Kidney capillary endothelial cell (primary cell): Measurements from ENCODE around the gene SYNJ1.
A peak's percentile ranks its signal among the peaks of the same experiment; 100 is the strongest.
"Not testable (repeated sequence)": the region's sequence is repeated elsewhere in the genome, so short reads cannot be mapped to it uniquely, and the experiment has no call there.

Experiments
- DNase-seq: peaks from one replicate; pipeline ENCODE4 v3.0.0-alpha.2; 2018; ENCODE audit warnings: low spot score

The SYNJ1 gene, protein sequence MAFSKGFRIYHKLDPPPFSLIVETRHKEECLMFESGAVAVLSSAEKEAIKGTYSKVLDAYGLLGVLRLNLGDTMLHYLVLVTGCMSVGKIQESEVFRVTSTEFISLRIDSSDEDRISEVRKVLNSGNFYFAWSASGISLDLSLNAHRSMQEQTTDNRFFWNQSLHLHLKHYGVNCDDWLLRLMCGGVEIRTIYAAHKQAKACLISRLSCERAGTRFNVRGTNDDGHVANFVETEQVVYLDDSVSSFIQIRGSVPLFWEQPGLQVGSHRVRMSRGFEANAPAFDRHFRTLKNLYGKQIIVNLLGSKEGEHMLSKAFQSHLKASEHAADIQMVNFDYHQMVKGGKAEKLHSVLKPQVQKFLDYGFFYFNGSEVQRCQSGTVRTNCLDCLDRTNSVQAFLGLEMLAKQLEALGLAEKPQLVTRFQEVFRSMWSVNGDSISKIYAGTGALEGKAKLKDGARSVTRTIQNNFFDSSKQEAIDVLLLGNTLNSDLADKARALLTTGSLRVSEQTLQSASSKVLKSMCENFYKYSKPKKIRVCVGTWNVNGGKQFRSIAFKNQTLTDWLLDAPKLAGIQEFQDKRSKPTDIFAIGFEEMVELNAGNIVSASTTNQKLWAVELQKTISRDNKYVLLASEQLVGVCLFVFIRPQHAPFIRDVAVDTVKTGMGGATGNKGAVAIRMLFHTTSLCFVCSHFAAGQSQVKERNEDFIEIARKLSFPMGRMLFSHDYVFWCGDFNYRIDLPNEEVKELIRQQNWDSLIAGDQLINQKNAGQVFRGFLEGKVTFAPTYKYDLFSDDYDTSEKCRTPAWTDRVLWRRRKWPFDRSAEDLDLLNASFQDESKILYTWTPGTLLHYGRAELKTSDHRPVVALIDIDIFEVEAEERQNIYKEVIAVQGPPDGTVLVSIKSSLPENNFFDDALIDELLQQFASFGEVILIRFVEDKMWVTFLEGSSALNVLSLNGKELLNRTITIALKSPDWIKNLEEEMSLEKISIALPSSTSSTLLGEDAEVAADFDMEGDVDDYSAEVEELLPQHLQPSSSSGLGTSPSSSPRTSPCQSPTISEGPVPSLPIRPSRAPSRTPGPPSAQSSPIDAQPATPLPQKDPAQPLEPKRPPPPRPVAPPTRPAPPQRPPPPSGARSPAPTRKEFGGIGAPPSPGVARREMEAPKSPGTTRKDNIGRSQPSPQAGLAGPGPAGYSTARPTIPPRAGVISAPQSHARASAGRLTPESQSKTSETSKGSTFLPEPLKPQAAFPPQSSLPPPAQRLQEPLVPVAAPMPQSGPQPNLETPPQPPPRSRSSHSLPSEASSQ (N-terminal part only)

DNA sequence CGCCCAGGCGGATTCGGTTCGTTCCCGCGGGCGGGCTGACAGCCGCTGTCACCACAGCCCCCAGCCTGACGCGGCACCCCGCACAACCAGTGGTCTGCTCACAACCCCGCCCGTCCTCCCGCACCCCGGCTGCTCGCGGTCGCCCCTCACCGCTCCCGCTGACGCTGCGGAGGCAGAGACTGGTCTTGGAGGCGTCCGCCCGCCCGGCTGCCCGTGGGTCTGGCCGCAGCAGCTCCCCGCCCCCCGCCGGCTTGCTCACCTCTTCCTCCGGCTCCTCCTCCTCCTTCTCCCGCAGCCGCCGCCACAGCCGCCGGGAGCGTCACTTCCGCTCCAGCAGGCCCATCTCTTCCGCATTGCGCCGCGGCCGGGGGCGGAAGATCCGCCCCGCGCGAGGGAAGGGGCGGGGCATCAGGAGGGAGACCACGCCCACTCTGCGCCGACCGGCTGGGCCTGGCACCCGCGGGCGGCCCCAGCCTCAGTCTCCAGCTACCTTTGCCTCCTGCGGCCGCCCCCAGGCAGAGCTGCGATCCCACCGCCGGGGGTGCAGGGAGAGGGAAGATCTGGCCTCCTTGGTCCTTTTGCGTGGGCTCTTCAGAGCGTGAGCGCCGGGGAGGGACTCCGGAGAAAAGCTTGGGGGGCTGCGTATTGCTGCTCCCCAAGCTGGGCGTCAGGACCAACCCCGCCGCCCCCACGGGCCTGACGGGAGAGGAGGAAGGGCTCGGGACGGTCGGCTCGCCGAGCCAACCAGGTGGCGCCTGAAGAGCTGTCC is at the start of gene SYNJ1:
Gene SYNJ1 (minus strand): TSS at position 327 of the 769 bp plus-strand sequence. CDS start 1,118 bp downstream, outside the sequence.
- DNase-seq: peak; percentile 92

DNA sequence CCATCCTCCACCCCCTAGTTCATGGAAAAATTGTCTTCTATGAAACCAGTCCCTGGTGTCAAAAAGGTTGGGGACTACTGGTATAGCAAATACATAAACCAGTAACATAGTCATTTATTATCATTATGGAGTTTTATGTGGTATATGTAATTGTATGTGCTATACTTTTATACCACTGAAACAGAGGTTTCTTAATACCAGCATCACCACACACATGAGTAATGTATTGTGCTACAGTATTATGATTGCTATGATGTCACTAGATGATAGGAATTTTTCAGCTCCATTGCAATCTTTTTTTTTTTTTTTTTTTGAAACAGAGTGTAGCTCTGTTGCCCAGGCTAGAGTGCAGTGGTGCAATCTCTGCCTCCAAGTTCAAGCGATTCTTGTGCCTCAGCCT is 49.5 kb upstream of the SYNJ1 start:
- DNase-seq: no peak

DNA sequence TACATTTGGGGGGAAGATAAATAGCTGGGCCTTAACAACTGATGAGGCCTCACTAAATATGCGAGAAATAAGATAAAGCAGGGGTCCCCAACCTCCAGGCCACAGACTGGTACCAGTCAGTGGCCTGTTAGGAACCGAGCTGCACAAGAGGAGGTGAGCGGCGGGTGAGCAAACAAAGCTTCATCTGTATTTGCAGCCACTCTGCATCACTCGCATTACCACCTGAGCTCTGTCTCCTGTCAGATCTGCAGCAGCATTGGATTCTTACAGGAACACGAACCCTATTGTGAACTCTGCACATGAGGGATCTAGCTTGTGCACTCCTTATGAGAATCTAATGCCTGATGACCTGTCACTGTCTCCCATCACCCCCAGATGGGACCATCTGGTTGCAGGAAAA is 48.9 kb upstream of the SYNJ1 start:
- DNase-seq: no peak

DNA sequence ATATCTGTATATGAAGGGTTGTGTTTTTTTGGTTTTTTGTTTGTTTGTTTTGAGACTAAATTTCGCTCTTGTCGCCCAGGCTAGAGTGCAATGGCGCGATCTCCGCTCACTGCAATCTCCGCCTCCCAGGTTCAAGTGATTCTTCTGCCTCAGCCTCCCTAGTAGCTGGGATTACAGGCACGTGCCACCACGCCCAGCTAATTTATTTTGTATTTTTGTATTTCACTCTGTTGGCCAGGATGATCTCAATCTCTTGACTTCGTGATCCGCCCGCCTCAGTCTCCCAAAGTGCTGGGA is 45.2 kb upstream of the SYNJ1 start:
- not testable (repeated sequence) for DNase-seq

DNA sequence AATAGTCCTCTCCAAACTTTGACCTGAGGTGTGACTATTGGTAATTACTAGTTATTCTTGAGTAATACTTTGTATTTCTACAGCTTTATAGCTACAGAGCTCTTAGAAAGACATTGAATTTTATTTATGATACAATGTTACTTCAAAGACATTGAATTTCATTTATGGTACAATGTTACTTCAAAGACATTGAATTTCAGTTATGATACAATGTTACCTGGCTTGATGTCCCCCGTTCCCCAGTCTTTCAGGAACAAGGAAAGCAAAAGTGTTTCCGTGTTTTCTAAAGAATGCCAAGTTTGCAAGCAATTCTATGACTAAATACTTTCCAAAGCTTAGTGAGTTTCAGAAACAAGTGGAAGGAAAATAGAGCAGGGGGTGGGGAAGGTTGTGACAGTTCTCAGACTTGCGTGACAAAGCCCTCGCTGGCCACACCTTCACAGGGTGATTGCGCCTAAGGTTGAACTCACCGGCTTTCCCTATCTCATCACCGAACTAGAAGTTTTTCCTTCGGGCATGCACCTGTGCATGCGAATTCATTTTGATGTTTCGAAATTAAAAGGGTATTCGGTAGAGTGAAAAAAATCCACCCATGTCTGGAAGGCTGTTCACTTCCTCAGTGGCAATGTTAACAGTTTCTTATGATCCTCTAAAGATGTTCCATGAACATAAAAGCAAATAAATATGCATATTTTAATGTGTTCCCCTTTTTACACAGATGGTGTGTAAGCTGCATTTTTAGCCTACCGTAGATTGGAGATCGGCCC is 44.7 kb upstream of the SYNJ1 start:
- no peak for DNase-seq

DNA sequence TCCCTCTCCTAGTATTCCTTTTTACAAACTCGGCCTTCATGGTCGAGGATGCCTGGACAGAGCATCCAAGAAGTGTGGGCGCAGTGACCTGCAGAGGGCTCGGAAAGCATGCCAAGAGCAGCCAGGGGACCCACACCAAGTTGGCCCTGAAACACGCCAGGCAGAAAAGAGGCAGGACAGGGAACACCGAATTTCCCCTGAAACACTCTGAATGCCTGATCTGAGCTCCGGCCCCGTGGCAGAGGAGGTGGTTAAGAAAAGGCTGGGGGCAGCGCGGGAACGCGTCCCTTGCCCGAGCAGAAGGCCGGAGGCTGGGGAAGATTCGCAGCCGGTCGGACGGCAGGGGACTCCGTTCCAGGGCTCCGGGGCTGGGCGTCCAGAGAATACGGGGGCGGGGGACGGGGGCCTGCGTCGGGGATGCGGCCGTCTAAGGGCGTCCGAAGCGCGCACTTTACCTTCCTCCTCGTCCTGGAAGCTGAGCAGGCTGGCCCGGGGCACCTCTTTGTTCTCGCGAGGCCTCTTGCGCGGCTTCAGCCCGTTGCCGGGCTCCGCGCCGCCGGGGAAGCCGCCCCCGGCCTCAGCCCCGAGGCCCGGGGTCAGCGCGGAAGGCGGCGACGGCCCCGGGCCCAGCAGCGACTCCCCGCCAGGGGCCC is 43.2 kb upstream of the SYNJ1 start:
- DNase-seq: peak; percentile 46

DNA sequence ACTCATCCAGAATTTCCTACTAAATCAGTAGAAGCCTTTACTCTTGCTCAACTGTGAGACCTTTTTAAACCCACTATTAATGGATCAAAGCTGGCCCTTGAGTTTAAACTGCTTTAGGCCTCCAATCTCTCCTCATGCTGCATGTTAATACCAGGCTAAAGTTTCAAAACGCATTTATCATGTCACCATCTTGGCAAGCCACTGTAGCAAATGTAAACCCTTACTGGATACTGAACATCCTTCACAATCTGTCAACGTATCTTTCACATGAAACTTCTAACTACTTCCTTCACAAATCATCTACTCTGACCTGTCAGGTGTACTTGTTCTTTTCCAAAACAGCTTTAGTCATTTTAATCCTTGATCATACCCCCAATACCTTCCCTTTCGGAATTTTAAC is 40.7 kb upstream of the SYNJ1 start:
- DNase-seq: no peak

DNA sequence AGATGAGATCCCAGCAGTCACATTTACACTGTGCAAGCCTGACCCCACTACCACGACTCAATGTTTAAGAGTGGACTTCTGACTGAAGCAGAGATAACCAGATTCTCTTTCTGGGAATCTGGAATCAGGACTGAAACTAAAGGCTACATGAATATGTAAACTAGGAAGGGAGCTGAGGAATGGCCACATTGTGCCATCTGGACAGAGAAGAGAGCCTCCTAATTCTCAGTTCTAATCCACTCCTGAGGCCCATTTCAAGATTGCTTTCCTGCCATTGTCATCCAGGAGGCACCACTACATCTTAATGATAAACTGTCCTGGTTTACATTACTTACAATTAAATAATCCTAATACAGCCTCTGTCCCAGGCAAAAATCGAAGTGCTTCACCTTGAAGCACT is 37.2 kb upstream of the SYNJ1 start:
- DNase-seq: no peak

DNA sequence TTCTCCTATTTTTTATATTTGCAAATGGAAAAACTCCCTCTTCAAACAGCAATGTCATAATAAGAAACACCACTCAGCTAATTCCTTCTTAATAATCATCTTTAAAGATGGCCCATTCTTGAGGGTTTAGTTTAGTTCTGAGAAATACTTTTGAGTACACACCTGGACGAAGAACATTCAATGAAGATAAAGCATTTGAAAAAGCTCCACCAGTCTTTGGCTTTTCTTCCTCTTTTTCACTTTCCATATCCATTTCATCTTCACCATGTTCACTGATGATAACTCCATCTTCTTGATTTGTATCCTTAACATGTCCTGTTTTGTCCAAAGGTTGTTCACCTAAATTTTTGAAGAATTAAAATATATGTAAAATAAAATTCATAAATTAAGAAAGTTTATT is 36.4 kb upstream of the SYNJ1 start:
- no peak for DNase-seq

DNA sequence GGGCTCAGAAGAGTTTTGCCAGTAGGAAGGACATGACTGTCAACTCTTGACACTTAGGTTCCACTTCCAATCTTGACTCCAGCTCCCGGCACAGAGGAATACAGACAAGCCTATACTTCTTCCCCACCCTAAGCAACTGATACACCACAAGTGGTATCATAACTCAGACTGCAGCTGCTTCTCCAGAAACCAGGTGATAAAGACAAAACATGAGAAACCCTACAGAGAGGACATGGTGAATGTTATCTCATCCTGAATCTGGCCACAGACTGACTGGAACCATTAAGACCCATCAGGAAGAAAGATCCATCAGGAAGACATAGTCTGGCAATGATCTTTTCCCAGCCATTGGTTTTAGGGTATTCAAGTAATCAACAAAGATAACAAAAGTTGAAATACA is 30.0 kb upstream of the SYNJ1 start:
- no peak for DNase-seq

DNA sequence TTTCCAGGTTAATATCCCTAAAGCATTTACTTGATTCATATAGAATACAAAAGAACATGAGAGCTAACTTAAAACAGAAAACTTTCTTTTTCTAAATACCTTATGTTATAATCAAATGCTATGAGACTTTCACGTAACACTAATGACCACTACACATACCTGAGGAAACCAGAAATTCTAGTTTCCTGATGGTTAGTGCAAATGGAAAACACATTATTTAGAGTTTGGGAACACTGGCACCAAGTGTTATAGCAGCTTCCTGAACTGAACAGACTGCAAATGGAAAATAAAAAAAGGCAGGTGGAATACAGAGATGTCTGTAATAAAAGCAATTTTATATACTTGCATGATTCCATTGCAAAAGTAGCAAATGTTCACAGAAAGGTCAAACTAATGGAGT is 28.3 kb upstream of the SYNJ1 start:
- no peak for DNase-seq

DNA sequence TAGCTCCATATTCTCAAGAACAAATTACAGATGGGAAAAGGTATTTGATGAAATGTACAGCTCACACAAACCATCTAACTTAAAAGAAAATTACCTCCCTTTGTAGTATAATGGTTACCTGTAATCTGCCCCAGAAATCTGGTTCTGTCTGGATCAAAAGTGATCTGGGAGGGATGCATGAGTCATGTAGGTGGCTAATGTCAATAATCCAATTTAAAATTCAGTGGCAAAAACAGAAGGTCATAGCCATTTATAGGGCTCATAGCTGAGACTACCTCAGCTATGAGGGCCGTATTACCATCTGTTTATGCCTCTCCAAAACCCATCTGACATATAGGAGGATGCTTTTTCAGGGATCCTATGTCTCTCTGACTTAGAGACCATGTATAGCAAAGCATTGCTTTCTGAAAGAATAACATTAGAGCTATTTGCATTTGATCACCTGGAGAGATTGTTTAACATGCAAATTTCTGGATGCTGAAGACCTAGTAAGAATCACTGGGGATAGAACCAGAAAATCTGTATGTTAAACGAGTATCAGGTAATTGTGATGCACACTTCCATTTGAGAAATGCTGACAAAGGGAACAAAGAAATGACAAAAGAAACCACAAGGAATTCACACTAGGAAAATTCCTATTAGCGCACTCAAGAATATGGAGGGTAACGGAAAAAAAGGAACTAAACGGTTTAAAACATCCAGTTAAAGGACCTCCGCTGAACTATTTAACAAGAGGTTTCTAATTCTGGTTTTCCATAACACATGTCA is 26.2 kb upstream of the SYNJ1 start:
- no peak for DNase-seq

DNA sequence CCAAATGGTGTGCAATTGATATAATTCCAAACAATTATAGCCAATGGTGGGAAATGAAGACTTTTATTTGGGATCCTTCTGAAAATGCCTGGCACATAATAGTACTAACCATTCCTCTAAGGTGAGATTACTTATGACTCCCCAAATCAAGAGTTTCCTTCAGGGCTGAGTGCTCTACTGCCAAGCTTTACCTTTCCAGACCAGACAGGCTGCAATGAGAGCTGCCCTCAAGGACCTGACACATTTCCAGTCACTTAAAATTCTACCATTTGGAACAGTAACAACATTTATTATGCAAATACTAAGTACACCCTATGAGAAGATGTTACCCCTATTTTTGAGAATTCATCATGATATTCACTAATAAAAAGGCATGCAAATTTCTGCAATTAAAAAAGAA is 22.6 kb upstream of the SYNJ1 start:
- no peak for DNase-seq

DNA sequence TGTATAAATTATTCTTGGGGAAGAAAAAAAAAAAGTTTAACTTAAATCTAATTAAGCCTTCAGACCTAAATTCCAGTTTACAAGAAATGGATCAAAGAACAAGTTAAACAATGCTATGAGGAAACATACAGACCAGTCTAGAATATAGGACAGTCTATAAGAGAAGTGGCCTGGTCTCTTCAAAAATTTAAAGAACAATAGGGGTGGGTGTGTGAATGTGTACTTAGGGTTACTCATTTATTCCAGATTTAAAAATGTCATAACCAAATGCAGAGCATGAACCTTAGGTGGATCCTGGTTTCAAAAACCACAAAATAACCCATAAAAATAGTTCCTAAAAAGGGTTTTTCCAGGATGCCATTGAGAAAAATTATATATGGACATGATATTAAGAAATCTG is 21.8 kb upstream of the SYNJ1 start:
- DNase-seq: no peak

DNA sequence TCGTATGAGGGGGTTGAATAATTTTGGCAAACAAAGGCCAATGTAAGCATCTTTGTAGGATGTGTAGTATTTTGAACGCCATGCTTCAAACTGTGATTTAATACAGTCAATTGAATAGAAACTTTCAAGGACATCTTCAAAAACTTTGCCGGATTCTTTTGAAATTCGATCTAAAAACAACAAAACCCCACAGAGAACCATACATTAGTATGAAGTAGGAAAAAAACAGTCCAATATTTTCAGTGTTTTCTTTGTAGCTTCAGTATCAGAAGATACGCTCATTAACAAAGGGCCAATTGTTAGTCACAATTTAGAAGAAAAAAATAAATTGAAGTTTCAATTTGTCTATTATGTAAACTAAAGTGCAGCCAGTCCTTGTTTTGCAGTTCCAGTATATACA is 20.7 kb upstream of the SYNJ1 start:
- DNase-seq: no peak

DNA sequence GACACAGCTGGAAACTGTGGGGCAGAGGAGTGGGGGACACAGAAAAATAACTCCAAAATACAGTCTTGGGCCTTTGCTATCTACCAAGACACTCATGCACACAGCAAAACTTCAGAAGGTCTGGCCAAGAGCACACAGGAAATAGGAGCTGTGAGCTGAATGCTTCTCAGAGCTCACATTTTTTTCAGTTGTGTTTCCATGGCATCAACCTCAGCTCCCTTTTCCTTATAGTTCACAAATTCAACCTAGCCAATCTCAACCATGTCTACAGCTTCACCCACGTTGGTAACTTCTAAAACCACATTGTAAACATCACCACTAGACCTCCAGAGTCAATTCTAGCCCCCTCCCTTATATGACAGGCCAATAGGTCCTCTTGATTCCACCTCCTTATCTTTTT is 19.6 kb upstream of the SYNJ1 start:
- DNase-seq: no peak

DNA sequence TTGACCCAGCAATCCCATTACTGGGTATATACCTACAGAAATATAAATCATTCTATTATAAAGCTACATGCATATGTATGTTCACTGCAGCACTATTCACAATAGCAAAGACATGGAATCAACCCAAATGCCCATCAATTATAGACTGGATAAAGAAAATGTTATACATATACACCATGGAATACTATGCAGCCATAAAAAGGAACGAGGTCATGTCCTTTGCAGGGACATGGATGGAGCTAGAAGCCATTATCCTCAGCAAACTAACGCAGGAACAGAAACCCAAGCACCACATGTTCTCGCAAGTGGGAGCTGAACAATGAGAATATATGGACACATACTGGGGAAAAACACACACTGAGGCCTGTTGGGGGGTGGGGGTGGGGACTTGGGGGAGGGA is 18.9 kb upstream of the SYNJ1 start:
- DNase-seq: not testable (repeated sequence)

DNA sequence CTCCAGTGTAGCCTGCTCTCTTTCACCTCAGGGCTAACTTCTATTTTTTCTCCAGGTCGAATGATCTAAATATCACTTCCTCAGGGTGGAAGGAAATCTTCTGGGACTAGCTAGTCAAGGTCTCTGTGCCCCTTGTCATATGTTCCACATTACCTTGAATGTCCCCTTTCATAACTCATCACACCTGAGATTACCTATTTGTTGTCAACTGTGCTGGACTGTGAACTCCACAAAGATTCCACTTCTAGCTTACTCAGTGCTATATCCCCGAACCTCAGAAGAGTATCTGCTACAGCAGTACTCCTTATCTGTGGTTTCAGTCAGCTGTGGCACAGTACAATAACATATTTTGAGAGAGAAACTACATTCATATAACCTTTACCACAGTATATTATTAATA is 14.6 kb upstream of the SYNJ1 start:
- no peak for DNase-seq

DNA sequence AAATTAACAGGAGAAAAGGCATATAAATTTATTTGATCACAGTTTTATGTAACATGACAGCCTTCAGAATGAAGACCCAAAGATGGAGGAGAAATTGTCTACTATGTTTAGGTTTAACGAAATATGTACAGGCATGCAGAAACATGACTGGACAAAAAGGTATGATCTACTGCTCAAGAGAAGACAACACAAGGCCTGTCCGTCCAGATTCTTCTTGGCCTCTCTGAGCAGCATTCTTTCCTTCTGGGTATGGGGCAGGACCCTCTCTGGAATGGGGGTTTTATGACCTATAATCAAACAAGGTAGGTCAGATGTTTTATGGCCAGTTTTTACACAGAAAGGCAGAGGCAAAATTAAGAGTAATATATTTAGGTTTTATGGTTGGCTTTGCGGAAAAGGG is 13.5 kb upstream of the SYNJ1 start:
- DNase-seq: no peak

DNA sequence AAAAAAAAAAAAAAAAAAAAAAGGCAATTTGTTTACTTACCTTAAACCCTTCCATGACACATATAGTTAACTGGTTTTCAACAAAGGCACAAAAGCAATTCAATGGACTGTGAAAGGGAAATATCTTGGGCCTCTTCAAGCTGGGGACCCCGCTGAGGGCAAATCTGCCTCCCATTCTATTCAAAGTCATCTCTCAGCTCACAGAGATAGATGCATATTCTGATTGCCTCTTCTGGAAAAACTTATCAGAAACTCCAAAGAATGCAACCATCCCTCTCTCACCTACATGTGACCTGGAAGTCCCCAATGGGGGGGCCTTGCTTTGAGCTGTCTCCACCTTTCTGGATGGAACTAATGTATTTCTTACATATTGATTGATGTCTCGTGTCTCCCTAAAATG is 12.1 kb upstream of the SYNJ1 start:
- DNase-seq: no peak
